Medulla oblongata (tissue), 1 donor: ENCODE results near the gene CEP162.
"Not testable (repeated sequence)": the region's sequence is repeated elsewhere in the genome, so short reads cannot be mapped to it uniquely, and the experiment has no call there.

Experiments
- DNase-seq: peaks from one replicate; pipeline ENCODE4 v3.0.0-alpha.2; 2015; ENCODE audit errors: extremely low spot score

The CEP162 gene

DNA sequence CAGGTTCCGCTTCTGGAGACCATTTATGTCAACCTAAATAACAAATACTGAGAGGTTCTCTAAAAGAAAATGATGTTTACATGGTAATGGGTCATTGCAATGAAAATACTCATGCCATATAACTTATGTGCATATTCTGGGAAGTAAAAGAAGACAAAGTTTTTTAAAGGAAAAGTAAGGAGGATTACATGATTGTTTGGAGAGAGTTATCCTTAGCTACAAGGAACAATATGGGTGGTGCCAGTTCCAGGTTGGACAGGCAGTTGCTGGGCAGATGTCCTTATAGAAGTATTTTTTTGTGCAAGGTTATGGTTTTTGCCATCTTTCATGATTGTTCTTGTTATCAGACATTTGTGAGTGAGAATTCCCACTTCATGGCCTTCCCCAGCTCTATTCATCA is 141.4 kb downstream of the CEP162 start:
- no peak for DNase-seq

DNA sequence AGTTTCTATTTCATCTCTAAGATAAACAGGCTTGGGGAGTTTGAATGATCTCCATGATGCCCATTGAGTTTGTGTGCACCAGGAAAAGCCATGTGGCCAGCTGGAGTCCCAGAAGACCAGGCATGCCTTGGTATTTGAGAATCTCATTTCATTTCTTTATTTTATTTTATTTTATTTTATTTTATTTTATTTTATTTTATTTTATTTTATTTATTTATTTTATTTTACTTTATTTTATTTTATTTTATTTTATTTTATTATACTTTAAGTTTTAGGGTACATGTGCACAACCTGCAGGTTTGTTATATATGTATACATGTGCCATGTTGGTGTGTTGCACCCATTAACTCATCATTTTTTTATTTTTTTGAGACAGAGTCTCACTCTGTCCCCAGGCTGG is 142.7 kb downstream of the CEP162 start:
- DNase-seq, result not testable (repeated sequence)

DNA sequence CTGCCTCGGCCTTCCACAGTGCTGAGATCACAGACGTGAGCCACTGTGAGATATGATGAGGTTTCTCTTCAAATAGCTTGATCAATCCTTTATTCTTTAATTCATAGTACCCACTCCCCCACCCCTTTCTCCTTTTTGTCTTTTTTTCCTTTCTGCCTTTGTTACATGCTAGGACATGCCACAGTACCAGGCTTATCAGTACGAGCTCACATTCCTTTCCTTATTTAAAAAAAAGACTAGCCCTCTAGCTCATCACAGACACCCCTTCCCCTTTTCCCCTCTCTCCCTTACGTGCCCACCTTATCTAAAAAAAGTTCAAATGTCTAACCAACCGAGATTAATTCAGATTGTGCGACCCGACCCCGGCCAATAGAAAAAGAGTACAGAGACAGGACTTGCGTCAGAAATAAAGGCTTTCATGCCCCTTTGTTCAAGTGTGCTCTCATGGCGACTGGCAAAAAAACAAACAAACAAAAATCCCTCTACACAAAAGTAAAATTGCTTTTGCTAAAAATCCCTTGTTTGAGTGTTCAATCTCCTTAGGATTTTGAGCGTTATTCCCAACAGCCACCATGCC is 144.7 kb downstream of the CEP162 start:
- DNase-seq, result no peak

DNA sequence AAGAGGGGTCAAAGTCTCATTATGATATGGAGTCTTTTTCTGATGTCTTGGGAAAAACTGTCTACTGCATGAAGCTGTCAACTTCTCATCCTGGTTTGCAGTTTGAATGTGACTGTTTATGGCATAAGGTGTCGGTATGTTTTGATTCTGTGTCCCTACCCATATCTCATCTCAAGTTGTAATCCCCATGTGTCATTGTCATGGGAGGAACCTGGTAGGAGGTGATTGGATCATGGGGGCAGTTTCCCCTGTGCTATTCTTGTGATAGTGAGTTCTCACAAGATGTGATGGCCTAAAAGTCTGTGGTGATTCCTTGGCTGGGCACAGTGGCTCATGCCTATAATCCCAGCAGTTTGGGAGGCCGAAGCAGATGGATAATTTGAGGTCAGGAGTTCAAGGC is 146.2 kb downstream of the CEP162 start:
- DNase-seq, result no peak

DNA sequence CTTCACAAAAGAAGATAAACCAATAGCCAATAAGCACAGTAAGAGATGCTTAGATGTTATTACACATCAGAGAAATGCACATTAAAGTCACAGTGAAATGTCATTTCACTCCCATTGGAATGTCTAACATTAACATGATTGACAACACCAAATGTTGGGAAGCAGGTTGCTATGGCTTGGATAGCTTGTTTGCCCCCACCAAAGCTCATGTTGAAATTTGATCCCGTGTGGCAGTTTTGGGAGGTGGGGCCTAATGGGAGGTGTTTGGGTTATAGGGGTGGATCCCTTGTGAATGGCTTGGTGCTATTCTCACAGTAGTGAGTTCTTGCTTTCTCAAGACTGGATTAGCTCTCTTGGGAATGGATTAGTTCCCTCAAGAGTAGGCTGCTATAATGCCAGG is 149.1 kb downstream of the CEP162 start:
- DNase-seq, result no peak

DNA sequence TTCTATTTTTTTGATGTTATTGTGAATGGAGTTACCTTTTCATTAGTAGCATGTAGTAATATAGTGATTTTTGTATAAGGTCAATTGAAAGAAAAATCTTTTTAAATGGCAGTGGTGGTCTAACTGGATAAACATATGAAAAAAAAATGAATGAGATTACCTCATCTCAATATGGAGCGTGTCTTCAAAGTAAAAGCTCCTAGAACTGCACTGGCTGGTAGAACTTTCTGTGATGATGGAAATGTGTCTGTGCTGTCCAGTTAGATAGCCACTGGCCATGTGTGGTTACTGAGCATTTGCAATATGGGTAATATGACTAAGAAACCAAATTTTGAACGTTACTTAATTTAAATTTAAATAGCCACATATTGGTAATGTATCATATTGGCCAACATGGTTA is 149.8 kb downstream of the CEP162 start:
- DNase-seq, result no peak

DNA sequence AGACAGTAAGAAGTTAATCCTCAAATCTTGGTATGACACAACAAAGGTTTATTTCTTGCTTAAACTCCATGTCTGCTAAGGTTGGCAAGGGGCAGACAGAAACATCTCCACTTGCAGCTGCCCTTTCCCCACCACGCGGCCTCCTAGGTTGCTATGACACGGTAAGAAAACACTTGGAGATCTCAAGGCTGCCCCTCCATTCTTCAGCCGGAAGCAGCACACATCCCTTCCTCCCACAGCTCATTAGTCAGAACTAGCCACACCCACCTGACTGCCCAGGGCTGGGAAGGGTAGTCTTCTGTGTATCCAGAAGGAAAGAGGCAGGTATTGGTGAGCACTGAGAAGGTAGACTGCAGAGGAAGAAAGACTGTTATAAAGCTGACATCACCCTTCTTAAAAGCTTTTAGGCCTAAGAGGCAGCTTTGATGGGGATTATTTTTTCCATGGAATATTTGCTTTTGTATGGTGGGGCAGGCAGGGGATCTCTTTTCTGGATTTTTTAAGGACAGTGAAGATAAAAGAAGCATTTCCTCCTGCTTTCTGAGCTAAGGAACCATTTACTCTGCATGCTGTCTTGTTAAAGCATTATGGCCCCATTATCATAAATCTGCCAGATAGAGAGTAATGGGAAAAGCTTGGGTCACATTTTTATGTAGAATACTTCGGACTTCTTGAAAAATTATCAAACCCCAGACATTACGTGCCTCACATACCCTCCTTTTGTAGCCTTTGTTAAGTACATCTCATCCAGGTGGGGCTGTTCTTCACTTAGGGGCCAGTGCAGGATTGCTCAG is 152.3 kb downstream of the CEP162 start:
- DNase-seq, result no peak
